Osteocyte (in vitro differentiated cells): ENCODE measurements around the gene SPINK1. TPM values are rescaled to one million over a fixed set of nuclear protein-coding genes. Genes with fewer than 3 reads are reported as not detected.

ENCODE experiments used
- DNase-seq: peaks from one replicate; pipeline ENCODE4 v3.0.0; 2021; ENCODE audit warnings: mixed read lengths; ENCODE audit not compliant: unreplicated experiment; ENCODE audit errors: extremely low spot score
- H3K27ac Mint-ChIP-seq: one replicate; pipeline ENCODE4 v1.8.0; 2021; ENCODE audit warnings: mild to moderate bottlenecking, mixed read lengths; ENCODE audit not compliant: unreplicated experiment
- H3K27me3 Mint-ChIP-seq: one replicate; pipeline ENCODE4 v1.8.0; 2021; ENCODE audit warnings: mixed read lengths; ENCODE audit not compliant: unreplicated experiment
- H3K36me3 Mint-ChIP-seq: one replicate; pipeline ENCODE4 v1.8.0; 2021; ENCODE audit warnings: mixed read lengths; ENCODE audit not compliant: unreplicated experiment
- H3K4me1 Mint-ChIP-seq: one replicate; pipeline ENCODE4 v1.8.0; 2021; ENCODE audit warnings: mixed read lengths; ENCODE audit not compliant: unreplicated experiment
- H3K4me3 Mint-ChIP-seq: one replicate; pipeline ENCODE4 v1.8.0; 2021; ENCODE audit warnings: mild to moderate bottlenecking, moderate library complexity, mixed read lengths; ENCODE audit not compliant: unreplicated experiment
- H3K9me3 Mint-ChIP-seq: one replicate; pipeline ENCODE4 v1.8.0; 2021; ENCODE audit warnings: mixed read lengths; ENCODE audit not compliant: unreplicated experiment
- CTCF ChIP-seq: fragments of 200-600 bp; sonication (generic); IDR thresholded peaks from 2 replicates; pipeline ENCODE4 v1.5.0; 2021; ENCODE audit warnings: antibody characterized with exemption, mild to moderate bottlenecking, moderate library complexity
- long read RNA-seq: library from polyadenylated mRNA; unstranded; transcript quantifications from one replicate; pipeline ENCODE4 v2.0.0, GENCODE V29; 2021
- total RNA-seq: library from RNA; stranded (reverse); gene quantifications from 2 replicates; pipeline ENCODE4 v1.2.1, GENCODE V29; 2021

Gene SPINK1
- not detected in 2 replicates for total RNA-seq
- long read RNA-seq = 0 reads

- peaks cover 41% of the 10 kb centered on the region for H3K27me3 Mint-ChIP-seq
These were observed at the start of gene SPINK1 for GRCh38 chr5:147831465-147831864. Gene SPINK1, minus strand, starts transcription at chr5:147831671. Its CDS starts 94 bp downstream, at chr5:147831577.

GRCh38 chr5:147880487-147880886, 49.0 kb upstream of the SPINK1 start:
- H3K27me3 Mint-ChIP-seq = peaks cover 82% of the 10 kb centered on the region
- no peak for DNase-seq
- H3K4me1 Mint-ChIP-seq = no peaks in the 10 kb centered on the region
- no peak overlapping the region for H3K4me3 Mint-ChIP-seq
- H3K27ac Mint-ChIP-seq = no peak overlapping the region
- H3K36me3 Mint-ChIP-seq = no peaks in the 10 kb centered on the region
- TF ChIP-seq CTCF = no peak
- H3K9me3 Mint-ChIP-seq = no peaks in the 10 kb centered on the region

More at GRCh38 chr5:147831465-147831864, at the start of gene SPINK1:
- H3K27ac Mint-ChIP-seq = no peak within 1 kb of the TSS
- no peaks in the 10 kb centered on the region for H3K9me3 Mint-ChIP-seq
- H3K4me1 Mint-ChIP-seq = no peaks in the 10 kb centered on the region
- H3K4me3 Mint-ChIP-seq = no peak within 1 kb of the TSS
- no peak for DNase-seq
- no peaks in the 10 kb centered on the region for H3K36me3 Mint-ChIP-seq
- TF ChIP-seq CTCF = no peak

DNA sequence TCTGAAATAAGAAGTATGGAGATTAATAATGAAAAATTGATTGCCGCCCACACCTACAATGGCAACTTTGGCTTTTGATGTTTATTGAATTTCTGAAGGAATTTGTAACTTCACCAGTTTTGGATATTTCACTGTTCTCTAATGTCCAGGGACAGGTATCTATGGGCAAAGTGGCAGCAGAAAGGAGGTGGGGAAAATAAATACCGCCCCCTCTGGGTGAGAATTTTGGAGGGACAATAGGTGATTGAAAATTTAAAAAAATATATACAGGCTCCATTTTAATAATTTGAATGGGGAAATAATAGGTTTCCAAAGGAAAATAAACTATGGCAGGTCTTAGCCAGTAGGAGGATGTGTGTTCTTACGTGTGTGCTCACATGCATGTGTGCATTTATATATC, 48.3 kb upstream of the SPINK1 start:
- Mint-ChIP-seq H3K36me3 (no peaks in the 10 kb centered on the region), H3K9me3 (no peaks in the 10 kb centered on the region), H3K4me3 (no peak overlapping the region), H3K27ac (no peak overlapping the region), H3K27me3 (peaks cover 79% of the 10 kb centered on the region), H3K4me1 (no peaks in the 10 kb centered on the region)
- DNase-seq = no peak
- TF ChIP-seq CTCF = no peak

- no peak within 1 kb of the TSS for H3K27ac Mint-ChIP-seq
- no peak for TF ChIP-seq CTCF
- H3K36me3 Mint-ChIP-seq = no peaks in the 10 kb centered on the region
- H3K27me3 Mint-ChIP-seq = peaks cover 81% of the 10 kb centered on the region
- no peak within 1 kb of the TSS for H3K4me3 Mint-ChIP-seq
- H3K4me1 Mint-ChIP-seq = no peaks in the 10 kb centered on the region
- H3K9me3 Mint-ChIP-seq = no peaks in the 10 kb centered on the region
- DNase-seq = no peak
These were observed 46.7 kb upstream of the SPINK1 start, which contains the start of gene SCGB3A2 for GRCh38 chr5:147878066-147878759. Gene SCGB3A2, plus strand, starts transcription at chr5:147878711. Its CDS starts 93 bp downstream, at chr5:147878804.

GRCh38 chr5:147876626-147877025, 45.2 kb upstream of the SPINK1 start:
- DNase-seq = no peak
- H3K27me3 Mint-ChIP-seq = peaks cover 86% of the 10 kb centered on the region
- no peak overlapping the region for H3K4me3 Mint-ChIP-seq
- no peak for TF ChIP-seq CTCF
- H3K9me3 Mint-ChIP-seq = no peaks in the 10 kb centered on the region
- H3K27ac Mint-ChIP-seq = no peak overlapping the region
- H3K4me1 Mint-ChIP-seq = no peaks in the 10 kb centered on the region
- H3K36me3 Mint-ChIP-seq = no peaks in the 10 kb centered on the region
